Measurements from ENCODE around the gene APAF1. TPM values are rescaled to one million over a fixed set of nuclear protein-coding genes. Genes with fewer than 3 reads are reported as not detected.

APAF1 gene
- total and polyA plus RNA-seq, 4 donors = 1.9 to 11.6 (median 6.6) TPM

- TF ChIP-seq ZBTB33 (IDR thresholded peaks at IDR 0.05) = no peak
- no peak for TF ChIP-seq RAD21 (IDR thresholded peaks at IDR 0.05)
- no peak for TF ChIP-seq SP1 (IDR thresholded peaks at IDR 0.05)
- TF ChIP-seq MAX (IDR thresholded peaks at IDR 0.05) = no peak
- TF ChIP-seq RXRA (IDR thresholded peaks at IDR 0.05) = no peak
- no peak for TF ChIP-seq HNF4G (IDR thresholded peaks at IDR 0.05)
- no peak for TF ChIP-seq CTCF (IDR thresholded peaks at IDR 0.05; ENCODE audit: low read depth, low read length, missing input control)
- no peak for TF ChIP-seq TAF1 (conservative IDR thresholded peaks at IDR 0.05)
- no peak for TF ChIP-seq HNF4A (conservative IDR thresholded peaks at IDR 0.05)
- TF ChIP-seq YY1 (IDR thresholded peaks at IDR 0.05) = no peak
- no peak for TF ChIP-seq FOXA2 (IDR thresholded peaks at IDR 0.05)
- no peak for TF ChIP-seq ATF3 (IDR thresholded peaks at IDR 0.05)
- TF ChIP-seq FOXA1 (IDR thresholded peaks at IDR 0.05) = no peak
- no peak for TF ChIP-seq JUND (IDR thresholded peaks at IDR 0.05)
Observed at GRCh38 chr12:98769068-98769467, 124.0 kb downstream of the APAF1 start.

GRCh38 chr12:98770230-98770629 is 125.1 kb downstream of the APAF1 start:
- Histone ChIP-seq H3K9ac (ENCODE audit: low read depth in 1 of 2, low read length in 2 of 2) (no peak overlapping the region), H3K4me3 (ENCODE audit: low read depth in 1 of 3, low read length in 3 of 3) (no peak overlapping the region), H3K9me3 (ENCODE audit: control insufficient read depth in 4 of 4, low read length in 3 of 4) (no peaks in the 10 kb centered on the region), H3K27me3 (ENCODE audit: control insufficient read depth in 4 of 4, insufficient read depth in 4 of 4, low read length in 3 of 4) (no peaks in the 10 kb centered on the region), H3K4me1 (ENCODE audit: control insufficient read depth in 4 of 4, insufficient read depth in 4 of 4, low read length in 3 of 4) (no peaks in the 10 kb centered on the region), H3K27ac (ENCODE audit: low read depth in 1 of 2, low read length in 2 of 2) (no peak overlapping the region), H3K36me3 (ENCODE audit: control insufficient read depth in 4 of 4, insufficient read depth in 3 of 4, low read depth in 1 of 4, low read length in 3 of 4) (no peaks in the 10 kb centered on the region)
- TF ChIP-seq JUND (IDR thresholded peaks at IDR 0.05) = no peak
- WGBS = 84% methylated on average over 4 of the region's 4 CpGs
- no peak for DNase-seq (ENCODE audit: low spot score)

More at GRCh38 chr12:98769068-98769467, 124.0 kb downstream of the APAF1 start:
- H3K27me3 ChIP-seq (ENCODE audit: control insufficient read depth in 4 of 4, insufficient read depth in 4 of 4, low read length in 3 of 4) = peaks cover 0 to 3% (median 0%) of the 10 kb centered on the region in 4 donors
- H3K9me3 ChIP-seq (ENCODE audit: control insufficient read depth in 4 of 4, low read length in 3 of 4) = no peaks in the 10 kb centered on the region
- no peaks in the 10 kb centered on the region for H3K36me3 ChIP-seq (ENCODE audit: control insufficient read depth in 4 of 4, insufficient read depth in 3 of 4, low read depth in 1 of 4, low read length in 3 of 4)
- H3K4me1 ChIP-seq (ENCODE audit: control insufficient read depth in 4 of 4, insufficient read depth in 4 of 4, low read length in 3 of 4) = no peaks in the 10 kb centered on the region
- no peak for DNase-seq (ENCODE audit: low spot score)
- H3K9ac ChIP-seq (ENCODE audit: low read depth in 1 of 2, low read length in 2 of 2) = no peak overlapping the region
- H3K4me3 ChIP-seq (ENCODE audit: low read depth in 1 of 3, low read length in 3 of 3) = no peak overlapping the region
- H3K27ac ChIP-seq (ENCODE audit: low read depth in 1 of 2, low read length in 2 of 2) = no peak overlapping the region

Data from liver (tissue), 9 donors.